GM12865 (cell line): Measurements from ENCODE around the gene LMOD3.

Experiments
- DNase-seq: peaks from one replicate; pipeline ENCODE4 v3.0.0; 2010; ENCODE audit warnings: low read depth
- H3K4me3 ChIP-seq: 2 replicates; pipeline ENCODE4 v1.5.1; 2011; ENCODE audit warnings: mild to moderate bottlenecking, low read depth, low read length, control low read depth
- CTCF ChIP-seq: IDR thresholded peaks from 2 replicates; pipeline ENCODE4 v1.5.1; 2011; ENCODE audit warnings: low read length, control low read depth, low read depth, inconsistent platforms; ENCODE audit not compliant: insufficient read depth; ENCODE audit errors: missing control alignments

Gene LMOD3

GRCh38 chr3:69119138-69119537 lies 3.3 kb downstream of the LMOD3 start:
- H3K4me3 ChIP-seq, result no peak overlapping the region
- TF ChIP-seq CTCF, result no peak
- no peak for DNase-seq

- H3K4me3 ChIP-seq, result no peak overlapping the region
- TF ChIP-seq CTCF, result no peak
- DNase-seq, result no peak
Observed at GRCh38 chr3:69118555-69118954, 3.8 kb downstream of the LMOD3 start.

GRCh38 chr3:69116897-69117296 lies 5.5 kb downstream of the LMOD3 start:
- DNase-seq, result no peak
- TF ChIP-seq CTCF, result no peak
- H3K4me3 ChIP-seq, result no peak overlapping the region

- DNase-seq, result no peak
- TF ChIP-seq CTCF, result no peak
- no peak overlapping the region for H3K4me3 ChIP-seq
Observed at GRCh38 chr3:69116162-69116561, 6.2 kb downstream of the LMOD3 start.

GRCh38 chr3:69115731-69116130 lies 6.7 kb downstream of the LMOD3 start:
- TF ChIP-seq CTCF, result no peak
- no peak overlapping the region for H3K4me3 ChIP-seq
- no peak for DNase-seq

- no peak overlapping the region for H3K4me3 ChIP-seq
- TF ChIP-seq CTCF, result no peak
- no peak for DNase-seq
Observed at GRCh38 chr3:69113536-69113935, 8.9 kb downstream of the LMOD3 start.

- no peak overlapping the region for H3K4me3 ChIP-seq
- DNase-seq, result no peak
- no peak for TF ChIP-seq CTCF
Observed at GRCh38 chr3:69110941-69111546, 11.4 kb downstream of the LMOD3 start.
